Left ventricle myocardium inferior (tissue), 1 donor: ENCODE measurements around the gene ZNF497. TPM values are rescaled to one million over a fixed set of nuclear protein-coding genes. Genes with fewer than 3 reads are reported as not detected.

Experiments used
- DNase-seq: peaks from one replicate; pipeline ENCODE4 v3.0.0-alpha.2; 2020
- H3K27ac ChIP-seq: fragments of 200-600 bp; replicated peaks from 2 replicates; pipeline ENCODE4 v1.8.0; 2021
- H3K27me3 ChIP-seq: fragments of 200-600 bp; 2 replicates; pipeline ENCODE4 v1.8.0; 2021; ENCODE audit warnings: low read depth
- H3K36me3 ChIP-seq: fragments of 200-600 bp; 2 replicates; pipeline ENCODE4 v1.8.0; 2021
- H3K4me1 ChIP-seq: fragments of 200-600 bp; 2 replicates; pipeline ENCODE4 v1.8.0; 2021
- H3K4me3 ChIP-seq: fragments of 200-600 bp; 2 replicates; pipeline ENCODE4 v1.8.0; 2021; ENCODE audit warnings: mild to moderate bottlenecking, moderate library complexity
- H3K9me3 ChIP-seq: fragments of 200-600 bp; replicated peaks from 2 replicates; pipeline ENCODE4 v1.8.0; 2021
- intact Hi-C: fragments of 100-400 bp; cut with micrococcal nuclease; formaldehyde crosslinking; loops from one replicate; pipeline ENCODE4 v1.11.0; 2022
- total RNA-seq: library from RNA; stranded (reverse); fragmentation: NEBNext Ultra II Directional; extraction: Animal tissue kit (Norgen Biotek cat#: 25700); gene quantifications from one replicate; pipeline ENCODE4 v1.2.1, GENCODE V29; 2021
- TF ChIP-seq, protein P1 (sequence below): fragments of 200-600 bp; IDR thresholded peaks from 2 replicates; pipeline ENCODE4 v1.8.0; 2021; ENCODE audit warnings: antibody characterized with exemption, mild to moderate bottlenecking, borderline replicate concordance
- donor health status: DM: no; HTN: yes; CAD: no; lungs with severe emphysema.

ZNF497 gene
- total RNA-seq, 1 donor from 2014 or later = 0.41 TPM

DNA sequence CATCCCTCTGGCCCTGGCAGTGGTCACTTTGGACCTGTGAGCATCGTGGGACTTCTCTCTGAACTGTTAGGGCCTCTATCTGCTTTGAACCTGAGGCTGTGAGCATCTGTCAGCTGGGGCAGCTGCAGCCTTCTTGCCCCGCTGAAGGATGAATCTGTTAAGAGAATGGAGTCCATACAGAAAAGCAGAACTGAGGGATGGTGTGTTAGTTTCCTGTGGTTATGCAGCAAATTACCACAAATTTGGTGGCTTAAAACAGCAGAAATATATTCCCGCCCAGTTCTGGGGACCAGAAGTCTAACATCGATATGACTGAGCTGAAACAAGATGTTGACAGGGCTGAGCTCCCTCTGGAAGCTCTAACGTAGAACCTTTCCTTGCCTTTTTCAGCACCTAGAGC, 1.6 kb upstream of the ZNF497 start:
- Histone ChIP-seq H3K4me3 (no peak overlapping the region), H3K27ac (no peak overlapping the region), H3K27me3 (peaks cover 32% of the 10 kb centered on the region), H3K4me1 (peaks cover 10% of the 10 kb centered on the region), H3K9me3 (no peaks in the 10 kb centered on the region), H3K36me3 (no peaks in the 10 kb centered on the region)
- intact Hi-C loops = no loop called here
- DNase-seq = no peak
- TF ChIP-seq, protein P1, sequence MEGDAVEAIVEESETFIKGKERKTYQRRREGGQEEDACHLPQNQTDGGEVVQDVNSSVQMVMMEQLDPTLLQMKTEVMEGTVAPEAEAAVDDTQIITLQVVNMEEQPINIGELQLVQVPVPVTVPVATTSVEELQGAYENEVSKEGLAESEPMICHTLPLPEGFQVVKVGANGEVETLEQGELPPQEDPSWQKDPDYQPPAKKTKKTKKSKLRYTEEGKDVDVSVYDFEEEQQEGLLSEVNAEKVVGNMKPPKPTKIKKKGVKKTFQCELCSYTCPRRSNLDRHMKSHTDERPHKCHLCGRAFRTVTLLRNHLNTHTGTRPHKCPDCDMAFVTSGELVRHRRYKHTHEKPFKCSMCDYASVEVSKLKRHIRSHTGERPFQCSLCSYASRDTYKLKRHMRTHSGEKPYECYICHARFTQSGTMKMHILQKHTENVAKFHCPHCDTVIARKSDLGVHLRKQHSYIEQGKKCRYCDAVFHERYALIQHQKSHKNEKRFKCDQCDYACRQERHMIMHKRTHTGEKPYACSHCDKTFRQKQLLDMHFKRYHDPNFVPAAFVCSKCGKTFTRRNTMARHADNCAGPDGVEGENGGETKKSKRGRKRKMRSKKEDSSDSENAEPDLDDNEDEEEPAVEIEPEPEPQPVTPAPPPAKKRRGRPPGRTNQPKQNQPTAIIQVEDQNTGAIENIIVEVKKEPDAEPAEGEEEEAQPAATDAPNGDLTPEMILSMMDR = no peak

DNA sequence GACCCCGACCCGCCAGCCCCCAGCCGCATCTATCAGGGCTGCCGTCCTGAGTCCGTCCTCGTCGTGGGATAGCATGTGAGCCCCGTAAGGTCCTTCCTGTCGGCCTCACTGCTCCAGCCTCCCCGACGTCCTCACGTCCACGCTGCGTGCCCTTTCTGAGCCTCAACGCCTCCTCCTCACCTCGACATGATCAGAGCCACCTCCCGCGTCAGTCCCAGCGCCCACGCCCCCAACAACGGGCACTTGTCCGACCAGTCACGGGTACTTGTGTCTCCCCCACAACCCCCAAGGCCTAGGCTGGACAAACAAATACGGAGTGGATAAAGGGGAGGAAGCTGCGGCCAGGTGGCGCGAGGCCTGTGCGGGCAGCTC, 665 bp downstream of the ZNF497 start:
- H3K4me3 ChIP-seq = peak overlapping the region; percentile 93
- intact Hi-C loops = no loop called here
- H3K36me3 ChIP-seq = no peaks in the 10 kb centered on the region
- peaks cover 27% of the 10 kb centered on the region for H3K27me3 ChIP-seq
- H3K9me3 ChIP-seq = no peaks in the 10 kb centered on the region
- peak; percentile 45 for DNase-seq
- H3K4me1 ChIP-seq = peaks cover 17% of the 10 kb centered on the region
- TF ChIP-seq, protein P1 = no peak
- peak overlapping the region; percentile 97 for H3K27ac ChIP-seq

DNA sequence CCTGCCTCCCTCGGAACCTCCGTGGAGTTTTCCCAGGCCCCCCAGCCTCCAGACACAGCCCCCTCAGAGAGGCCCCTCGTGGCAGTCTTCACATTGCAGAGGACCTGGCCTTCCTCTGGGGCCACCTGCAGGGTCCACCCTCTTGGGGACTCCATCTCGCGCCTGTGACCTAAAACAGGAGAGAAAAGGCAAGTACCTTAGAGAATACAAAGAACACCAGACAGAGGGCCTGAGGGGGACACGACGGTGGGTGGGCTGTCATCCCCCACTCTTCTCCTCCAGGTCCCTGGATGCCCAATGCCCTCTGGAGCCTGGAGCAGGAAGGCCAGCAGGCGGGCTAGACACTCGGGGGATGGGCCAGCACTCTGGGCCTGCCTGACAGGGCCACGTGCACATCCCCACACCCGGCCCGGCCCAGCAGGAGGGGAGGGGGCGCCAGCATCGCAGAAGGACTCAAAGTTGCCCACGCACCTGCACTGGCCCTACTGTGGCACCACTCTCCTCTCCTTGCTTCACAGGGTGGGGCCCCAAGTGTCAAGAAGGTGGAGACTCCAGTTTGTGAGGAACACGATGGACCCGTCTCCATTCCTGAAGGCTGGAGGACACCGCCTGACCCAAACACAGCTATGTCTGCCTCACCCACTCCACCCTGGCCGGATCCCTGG, 4.9 kb downstream of the ZNF497 start:
- H3K4me3 ChIP-seq = peak overlapping the region; percentile 64
- H3K27me3 ChIP-seq = peaks cover 58% of the 10 kb centered on the region
- no peaks in the 10 kb centered on the region for H3K36me3 ChIP-seq
- TF ChIP-seq, protein P1 = no peak
- no peak overlapping the region for H3K27ac ChIP-seq
- no peak for DNase-seq
- intact Hi-C loops = no loop called here
- no peaks in the 10 kb centered on the region for H3K9me3 ChIP-seq
- H3K4me1 ChIP-seq = peaks cover 33% of the 10 kb centered on the region

DNA sequence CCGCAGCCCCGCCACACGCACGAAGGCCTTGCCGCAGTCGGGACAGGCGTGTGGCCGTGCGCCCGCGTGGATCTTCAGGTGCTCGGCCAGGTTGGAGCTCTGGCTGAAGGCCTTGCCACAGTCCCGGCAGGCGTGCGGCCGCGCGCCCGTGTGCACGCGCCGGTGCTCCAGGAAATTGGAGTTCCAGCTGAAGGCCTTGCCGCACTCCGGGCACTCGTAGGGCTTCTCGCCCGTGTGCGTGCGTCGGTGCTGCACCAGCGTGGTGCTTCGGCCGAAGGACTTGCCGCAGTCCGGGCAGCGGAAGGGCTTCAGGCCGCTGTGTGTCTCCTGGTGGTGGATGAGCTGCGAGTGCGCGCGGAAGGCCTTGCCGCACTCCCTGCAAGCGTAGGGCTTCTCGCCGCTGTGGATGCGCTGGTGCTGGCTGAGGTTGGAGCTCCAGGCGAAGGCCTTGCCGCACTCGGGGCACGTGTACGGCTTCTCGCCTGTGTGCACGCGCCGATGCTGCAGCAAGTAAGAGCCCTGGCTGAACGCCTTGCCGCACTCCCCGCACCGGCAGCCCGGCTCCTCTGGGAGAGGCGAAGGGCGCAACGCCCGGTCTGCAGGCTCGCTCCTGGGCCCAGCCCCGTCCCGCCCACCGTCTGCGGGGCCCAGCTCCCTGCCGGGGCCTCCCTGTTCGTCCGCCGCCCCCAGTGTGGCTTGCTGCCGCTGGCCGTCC, 5.6 kb downstream of the ZNF497 start:
- Histone ChIP-seq H3K27ac (peak overlapping the region; percentile 29), H3K4me1 (peaks cover 29% of the 10 kb centered on the region), H3K9me3 (no peaks in the 10 kb centered on the region), H3K27me3 (peaks cover 65% of the 10 kb centered on the region), H3K4me3 (peak overlapping the region; percentile 64), H3K36me3 (no peaks in the 10 kb centered on the region)
- intact Hi-C loops = no loop called here
- TF ChIP-seq, protein P1 = no peak
- DNase-seq = no peak

DNA sequence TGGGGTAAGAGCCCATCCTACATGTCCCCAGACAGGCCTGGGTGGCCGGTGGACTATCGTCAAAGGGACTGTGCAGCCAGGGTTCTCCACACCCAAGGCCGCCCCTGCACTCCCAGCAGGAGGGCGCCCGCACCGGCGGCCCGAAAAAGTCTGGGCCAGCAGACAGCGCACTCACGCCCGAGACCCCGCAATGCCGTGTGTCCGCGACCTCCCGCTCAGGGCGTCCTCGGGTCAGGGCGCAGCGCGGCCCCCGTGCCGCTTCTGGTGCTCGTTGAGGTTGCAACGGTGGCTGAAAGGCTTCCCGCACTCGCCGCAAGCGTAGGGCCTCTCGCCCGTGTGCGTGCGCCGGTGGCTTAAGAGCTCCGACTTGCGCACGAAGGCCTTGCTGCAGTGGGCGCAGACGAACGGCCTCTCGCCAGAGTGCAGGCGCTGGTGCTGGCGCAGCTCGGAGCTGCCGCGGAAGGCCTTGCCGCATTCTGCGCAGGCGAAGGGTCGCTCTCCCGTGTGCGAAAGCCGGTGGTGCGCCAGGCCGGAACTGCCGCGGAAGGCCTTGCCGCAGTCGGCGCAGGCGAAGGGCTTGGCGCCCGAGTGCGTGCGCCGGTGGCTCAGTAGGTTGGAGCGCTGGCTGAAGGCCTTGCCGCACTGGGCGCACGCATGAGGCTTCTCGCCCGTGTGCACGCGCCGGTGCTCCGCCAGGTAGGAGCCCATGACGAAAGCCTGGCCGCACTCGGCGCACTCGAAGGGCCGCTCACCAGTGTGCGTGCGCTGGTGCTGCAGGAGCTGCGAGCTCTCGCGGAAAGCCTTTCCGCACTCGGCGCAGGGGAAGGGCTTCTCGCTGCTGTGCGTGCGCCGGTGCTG, 6.4 kb downstream of the ZNF497 start:
- no peaks in the 10 kb centered on the region for H3K9me3 ChIP-seq
- no peaks in the 10 kb centered on the region for H3K36me3 ChIP-seq
- H3K4me3 ChIP-seq = peak overlapping the region; percentile 64
- peaks cover 73% of the 10 kb centered on the region for H3K27me3 ChIP-seq
- intact Hi-C loops = no loop called here
- TF ChIP-seq, protein P1 = no peak
- no peak for DNase-seq
- H3K4me1 ChIP-seq = peaks cover 23% of the 10 kb centered on the region
- H3K27ac ChIP-seq = peak overlapping the region; percentile 29
